ENCODE results near the gene GLTPD2.
A peak's percentile ranks its signal among the peaks of the same experiment; 100 is the strongest.

Gene GLTPD2

DNA sequence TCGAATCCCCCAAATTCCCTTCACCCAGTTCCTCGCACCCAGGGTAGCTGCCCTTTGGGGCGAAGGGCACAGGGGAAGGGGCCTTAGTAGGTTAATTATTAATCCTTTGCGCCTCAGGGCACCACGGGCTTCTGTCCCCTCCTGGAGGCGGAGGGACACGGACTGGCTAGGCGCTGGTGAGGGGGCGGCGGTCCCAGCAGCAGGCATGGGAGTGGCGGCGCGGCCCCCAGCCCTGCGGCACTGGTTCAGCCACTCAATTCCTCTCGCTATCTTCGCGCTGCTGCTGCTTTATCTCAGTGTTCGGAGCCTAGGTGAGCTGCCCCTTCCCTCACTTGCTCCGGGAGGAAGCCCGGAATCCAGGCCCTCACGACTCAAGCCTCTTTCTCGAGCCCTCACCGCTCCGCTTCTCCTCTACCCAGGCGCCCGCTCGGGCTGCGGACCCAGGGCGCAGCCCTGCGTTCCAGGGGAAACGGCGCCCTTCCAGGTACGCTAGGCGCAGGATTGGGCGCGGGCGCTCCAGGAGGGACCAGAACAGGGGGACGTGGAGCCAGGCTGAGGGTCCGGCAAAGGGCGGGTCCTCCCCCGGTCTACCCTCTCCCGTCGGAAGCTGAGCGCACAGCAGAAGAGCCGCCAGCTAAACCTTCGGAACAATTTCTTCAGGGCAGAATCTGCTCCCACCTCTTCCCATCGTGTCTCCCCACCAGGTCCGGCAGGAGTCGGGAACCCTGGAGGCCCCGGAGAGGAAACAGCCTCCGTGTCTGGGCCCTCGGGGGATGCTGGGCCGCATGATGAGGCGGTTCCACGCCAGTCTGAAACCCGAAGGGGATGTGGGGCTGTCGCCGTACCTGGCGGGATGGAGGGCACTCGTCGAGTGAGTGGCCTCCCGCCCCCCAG is at the start of gene GLTPD2:
Gene GLTPD2, plus strand, starts transcription at position 158 of the 894 bp plus-strand sequence. Its CDS starts 48 bp downstream, at position 206.
- ATAC-seq = peak; percentile 1
- no peak for TF ChIP-seq TOX (CRISPR knock-in tag; IDR thresholded peaks at IDR 0.05; ENCODE audit: borderline replicate concordance)
- TF ChIP-seq ZFP3 (CRISPR knock-in tag; IDR thresholded peaks at IDR 0.05) = no peak
- no peak for TF ChIP-seq TSHZ2 (CRISPR knock-in tag; IDR thresholded peaks at IDR 0.05)
- TF ChIP-seq PPARA (CRISPR knock-in tag; IDR thresholded peaks at IDR 0.05; ENCODE audit: borderline replicate concordance) = no peak
- no peak for TF ChIP-seq CSDC2 (CRISPR knock-in tag; IDR thresholded peaks at IDR 0.05)
- no peak for TF ChIP-seq TCF4 (CRISPR knock-in tag; IDR thresholded peaks at IDR 0.05; ENCODE audit: borderline replicate concordance)
- TF ChIP-seq ARNTL (CRISPR knock-in tag; IDR thresholded peaks at IDR 0.05; ENCODE audit: borderline replicate concordance, low read depth) = no peak

DNA sequence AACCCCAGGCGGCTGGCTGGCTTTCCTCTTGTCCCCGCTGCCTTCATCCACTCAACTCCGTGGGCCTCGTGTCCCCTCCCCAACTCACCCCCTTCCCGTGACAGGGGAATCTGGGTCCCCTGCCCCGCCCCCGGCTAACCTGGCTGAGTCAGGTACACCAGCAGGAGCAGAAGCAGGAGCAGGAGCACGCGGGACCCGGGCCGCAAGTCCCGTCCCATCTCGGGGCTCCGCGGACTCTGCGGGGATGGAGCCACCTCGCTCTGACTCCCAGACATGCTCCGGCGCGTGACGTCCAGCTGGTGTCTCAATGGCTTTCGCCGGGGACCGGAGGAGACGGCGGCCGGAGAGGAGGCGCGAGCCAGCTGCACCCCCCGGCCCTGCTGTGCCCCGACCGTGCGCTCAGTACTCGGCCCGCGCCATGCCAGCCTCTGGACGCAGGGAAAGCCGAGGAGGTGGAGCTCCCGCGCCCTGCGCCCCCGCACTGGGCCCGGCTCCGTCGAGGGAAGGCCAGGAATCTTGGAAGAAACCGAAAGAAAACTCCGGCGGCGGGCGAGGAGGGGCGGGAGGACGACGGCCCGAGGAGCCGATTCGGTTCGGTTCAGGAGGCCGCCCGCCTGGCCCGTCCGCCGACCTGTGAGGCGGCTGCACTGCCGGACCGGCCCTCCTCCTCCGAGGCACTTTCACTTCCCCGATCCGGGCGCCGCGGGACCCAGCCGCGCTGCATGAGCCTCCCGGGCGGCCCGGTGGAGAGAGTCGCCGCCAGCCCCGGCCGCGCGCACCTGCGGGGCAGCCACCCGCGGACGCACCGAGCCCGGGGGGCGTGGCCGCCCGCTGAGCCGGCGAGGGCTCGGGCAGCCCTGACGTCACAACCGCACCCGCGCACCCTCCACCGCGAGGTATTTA is 49.4 kb upstream of the GLTPD2 start, which contains the start of the genes CXCL16 and ZMYND15:
Gene CXCL16, minus strand, starts transcription at position 807 of the 903 bp plus-strand sequence. Its CDS starts 589 bp downstream, at position 218.
Gene ZMYND15, plus strand, starts transcription at position 712 of the 903 bp plus-strand sequence. CDS start 716 bp downstream, outside the sequence.
- ATAC-seq = peak; percentile 74

GRCh38 chr17:4740025-4740351 is 48.8 kb upstream of the GLTPD2 start:
- TF ChIP-seq ZFP30 (CRISPR knock-in tag; IDR thresholded peaks at IDR 0.05) (no peak), OSR1 (CRISPR knock-in tag; IDR thresholded peaks at IDR 0.05) (no peak), TSHZ2 (CRISPR knock-in tag; IDR thresholded peaks at IDR 0.05) (no peak), ARNTL (CRISPR knock-in tag; IDR thresholded peaks at IDR 0.05; ENCODE audit: borderline replicate concordance, low read depth) (no peak), CSDC2 (CRISPR knock-in tag; IDR thresholded peaks at IDR 0.05) (no peak), PPARA (CRISPR knock-in tag; IDR thresholded peaks at IDR 0.05; ENCODE audit: borderline replicate concordance) (no peak), ZNF70 (CRISPR knock-in tag; IDR thresholded peaks at IDR 0.05) (no peak), ISL1 (CRISPR knock-in tag; IDR thresholded peaks at IDR 0.05) (no peak), ZFP3 (CRISPR knock-in tag; IDR thresholded peaks at IDR 0.05) (no peak), TCF4 (CRISPR knock-in tag; IDR thresholded peaks at IDR 0.05; ENCODE audit: borderline replicate concordance) (no peak), BACH2 (CRISPR knock-in tag; IDR thresholded peaks at IDR 0.05; ENCODE audit: borderline replicate concordance) (no peak), ZNF565 (CRISPR knock-in tag; conservative IDR thresholded peaks at IDR 0.05; ENCODE audit: low read depth) (no peak), ESRRG (CRISPR knock-in tag; IDR thresholded peaks at IDR 0.05) (no peak), ZC3H10 (CRISPR knock-in tag; IDR thresholded peaks at IDR 0.05) (no peak), RARB (CRISPR knock-in tag; IDR thresholded peaks at IDR 0.05) (no peak)
- TF ChIP-seq, protein P1, sequence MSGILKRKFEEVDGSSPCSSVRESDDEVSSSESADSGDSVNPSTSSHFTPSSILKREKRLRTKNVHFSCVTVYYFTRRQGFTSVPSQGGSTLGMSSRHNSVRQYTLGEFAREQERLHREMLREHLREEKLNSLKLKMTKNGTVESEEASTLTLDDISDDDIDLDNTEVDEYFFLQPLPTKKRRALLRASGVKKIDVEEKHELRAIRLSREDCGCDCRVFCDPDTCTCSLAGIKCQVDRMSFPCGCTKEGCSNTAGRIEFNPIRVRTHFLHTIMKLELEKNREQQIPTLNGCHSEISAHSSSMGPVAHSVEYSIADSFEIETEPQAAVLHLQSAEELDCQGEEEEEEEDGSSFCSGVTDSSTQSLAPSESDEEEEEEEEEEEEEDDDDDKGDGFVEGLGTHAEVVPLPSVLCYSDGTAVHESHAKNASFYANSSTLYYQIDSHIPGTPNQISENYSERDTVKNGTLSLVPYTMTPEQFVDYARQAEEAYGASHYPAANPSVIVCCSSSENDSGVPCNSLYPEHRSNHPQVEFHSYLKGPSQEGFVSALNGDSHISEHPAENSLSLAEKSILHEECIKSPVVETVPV (CRISPR knock-in tag; IDR thresholded peaks at IDR 0.05) = no peak

More for the DNA sequence above, 49.4 kb upstream of the GLTPD2 start, which contains the start of the genes CXCL16 and ZMYND15:
- no peak for TF ChIP-seq OSR1 (CRISPR knock-in tag; IDR thresholded peaks at IDR 0.05)
- TF ChIP-seq TOX (CRISPR knock-in tag; IDR thresholded peaks at IDR 0.05; ENCODE audit: borderline replicate concordance) = no peak
- TF ChIP-seq POU6F1 (CRISPR knock-in tag; IDR thresholded peaks at IDR 0.05; ENCODE audit: borderline replicate concordance, low read depth) = no peak
- no peak for TF ChIP-seq SNAI2 (CRISPR knock-in tag; IDR thresholded peaks at IDR 0.05)
- no peak for TF ChIP-seq BACH2 (CRISPR knock-in tag; IDR thresholded peaks at IDR 0.05; ENCODE audit: borderline replicate concordance)
- no peak for TF ChIP-seq ESRRG (CRISPR knock-in tag; IDR thresholded peaks at IDR 0.05)
- TF ChIP-seq GLIS3 (CRISPR knock-in tag; IDR thresholded peaks at IDR 0.05) = no peak
- TF ChIP-seq ZNF8 (CRISPR knock-in tag; IDR thresholded peaks at IDR 0.05) = no peak
- TF ChIP-seq PPARA (CRISPR knock-in tag; IDR thresholded peaks at IDR 0.05; ENCODE audit: borderline replicate concordance) = no peak
- TF ChIP-seq RARB (CRISPR knock-in tag; IDR thresholded peaks at IDR 0.05) = no peak
- TF ChIP-seq ZC3H10 (CRISPR knock-in tag; IDR thresholded peaks at IDR 0.05) = no peak
- no peak for TF ChIP-seq ISL1 (CRISPR knock-in tag; IDR thresholded peaks at IDR 0.05)
- no peak for TF ChIP-seq TCF4 (CRISPR knock-in tag; IDR thresholded peaks at IDR 0.05; ENCODE audit: borderline replicate concordance)
- no peak for TF ChIP-seq ZFP30 (CRISPR knock-in tag; IDR thresholded peaks at IDR 0.05)
- no peak for TF ChIP-seq ZNF565 (CRISPR knock-in tag; conservative IDR thresholded peaks at IDR 0.05; ENCODE audit: low read depth)

More at GRCh38 chr17:4740025-4740351, 48.8 kb upstream of the GLTPD2 start:
- ATAC-seq = no peak
